ENCODE measurements around the gene CRCP.
"Not testable (repeated sequence)": the region's sequence is repeated elsewhere in the genome, so short reads cannot be mapped to it uniquely, and the experiment has no call there.

CRCP gene

DNA sequence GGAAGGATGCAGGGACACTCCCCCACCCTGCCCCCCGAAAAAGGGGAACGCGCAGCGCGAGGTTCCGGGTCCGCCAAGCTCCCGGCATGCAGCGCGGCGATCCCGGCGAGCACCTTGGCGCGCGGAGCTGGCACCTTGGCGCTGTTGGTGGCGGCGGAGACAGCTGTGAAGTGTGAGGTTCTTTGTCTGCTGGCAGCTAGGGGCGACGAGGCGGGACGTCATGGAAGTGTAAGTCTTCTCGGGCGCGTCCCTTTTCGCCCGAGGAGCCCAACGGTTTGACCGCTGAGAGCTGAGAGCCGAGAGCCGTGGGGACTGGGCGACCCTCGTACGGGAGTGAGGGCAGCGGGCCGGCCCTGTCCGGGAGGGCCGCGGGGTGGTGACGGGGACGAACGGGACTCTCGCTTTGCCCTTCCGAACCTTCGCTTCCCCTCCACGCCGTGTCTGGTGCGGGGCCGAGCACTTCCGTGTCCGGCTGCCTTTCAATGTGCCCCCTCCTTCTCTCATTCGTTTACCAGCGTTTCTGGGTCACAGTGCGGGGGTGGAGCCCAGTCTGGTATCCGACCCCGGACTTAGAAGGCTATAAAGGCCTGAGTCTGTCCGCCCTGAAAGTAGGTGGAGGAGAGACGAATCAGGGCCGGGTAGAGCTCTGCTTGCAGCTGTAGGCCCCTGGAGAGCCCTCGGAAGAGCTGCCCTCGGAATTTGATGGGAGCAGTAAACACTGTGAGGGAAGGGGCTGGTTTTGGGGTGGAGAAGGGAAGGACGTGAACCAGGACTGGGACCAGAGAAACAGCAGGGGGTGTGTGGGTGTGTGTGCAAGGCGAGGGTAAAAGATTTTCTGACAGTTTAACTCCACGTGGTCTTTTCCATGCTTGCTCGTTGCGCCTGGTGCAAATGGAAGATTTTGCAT is at the start of gene CRCP:
Gene CRCP, plus strand, starts transcription at position 105 of the 907 bp plus-strand sequence. Its CDS starts 116 bp downstream, at position 221.
- peak; percentile 39 to 71 (median 60) for DNase-seq (ENCODE audit: low read depth in 3 of 3, low spot score in 1 of 3)

DNA sequence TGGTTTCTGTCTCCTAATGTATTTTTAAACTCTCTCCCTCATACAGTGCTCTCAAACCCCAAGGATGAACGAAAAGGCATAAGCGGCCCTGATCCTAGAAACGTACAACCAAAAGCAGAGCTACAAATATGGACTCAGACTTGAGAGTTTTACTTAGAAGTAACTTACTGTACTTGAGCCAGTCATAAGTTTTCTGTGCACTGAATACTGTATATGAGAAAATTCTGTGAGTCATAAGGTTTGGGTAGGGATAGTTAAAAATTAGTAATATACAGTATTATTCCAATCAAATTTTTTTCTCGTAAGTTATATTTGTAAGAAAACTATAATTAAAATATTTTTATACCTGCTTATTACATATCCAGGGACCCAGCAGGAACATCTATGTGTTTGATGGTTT is 44.9 kb upstream of the CRCP start:
- DNase-seq (ENCODE audit: low read depth in 3 of 3, low spot score in 1 of 3), result no peak

DNA sequence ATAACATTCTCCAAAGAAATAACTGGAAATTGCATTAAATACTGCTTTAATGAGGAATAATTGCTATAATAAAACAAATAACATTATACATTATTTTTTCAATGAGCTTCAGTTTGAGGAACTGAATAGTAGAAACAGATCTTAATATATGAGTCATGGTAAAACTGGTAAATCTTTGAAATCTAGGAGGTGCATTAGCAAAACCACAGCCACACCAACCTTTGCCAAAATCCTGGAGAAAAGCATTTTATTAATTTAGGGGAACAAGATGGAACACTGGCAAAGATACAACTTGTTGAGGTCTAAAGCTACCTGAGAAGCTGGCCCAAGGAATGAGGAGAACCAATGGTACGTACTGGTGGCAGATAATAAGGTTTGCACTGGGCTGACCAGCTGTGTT is 44.4 kb upstream of the CRCP start:
- no peak for DNase-seq (ENCODE audit: low read depth in 3 of 3, low spot score in 1 of 3)

DNA sequence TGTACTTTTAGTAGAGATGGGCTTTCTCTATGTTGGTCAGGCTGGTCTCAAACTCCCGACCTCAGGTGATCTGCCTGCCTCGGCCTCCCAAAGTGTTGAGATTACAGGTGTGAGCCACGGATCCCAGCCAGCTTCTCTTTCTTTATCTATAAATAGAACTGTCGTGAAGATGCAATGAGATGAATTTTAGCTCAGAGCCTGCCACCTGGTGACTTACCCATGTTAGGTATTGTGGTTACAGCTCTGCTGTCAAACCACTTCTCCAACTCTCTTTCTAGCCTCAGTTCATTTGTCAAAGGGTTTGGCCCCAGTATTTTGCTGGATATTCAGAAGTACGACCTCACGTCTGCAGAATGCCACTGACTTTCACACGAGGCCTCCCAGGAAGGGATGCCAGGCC is 42.4 kb upstream of the CRCP start:
- DNase-seq (ENCODE audit: low read depth in 3 of 3, low spot score in 1 of 3), result not testable (repeated sequence)

DNA sequence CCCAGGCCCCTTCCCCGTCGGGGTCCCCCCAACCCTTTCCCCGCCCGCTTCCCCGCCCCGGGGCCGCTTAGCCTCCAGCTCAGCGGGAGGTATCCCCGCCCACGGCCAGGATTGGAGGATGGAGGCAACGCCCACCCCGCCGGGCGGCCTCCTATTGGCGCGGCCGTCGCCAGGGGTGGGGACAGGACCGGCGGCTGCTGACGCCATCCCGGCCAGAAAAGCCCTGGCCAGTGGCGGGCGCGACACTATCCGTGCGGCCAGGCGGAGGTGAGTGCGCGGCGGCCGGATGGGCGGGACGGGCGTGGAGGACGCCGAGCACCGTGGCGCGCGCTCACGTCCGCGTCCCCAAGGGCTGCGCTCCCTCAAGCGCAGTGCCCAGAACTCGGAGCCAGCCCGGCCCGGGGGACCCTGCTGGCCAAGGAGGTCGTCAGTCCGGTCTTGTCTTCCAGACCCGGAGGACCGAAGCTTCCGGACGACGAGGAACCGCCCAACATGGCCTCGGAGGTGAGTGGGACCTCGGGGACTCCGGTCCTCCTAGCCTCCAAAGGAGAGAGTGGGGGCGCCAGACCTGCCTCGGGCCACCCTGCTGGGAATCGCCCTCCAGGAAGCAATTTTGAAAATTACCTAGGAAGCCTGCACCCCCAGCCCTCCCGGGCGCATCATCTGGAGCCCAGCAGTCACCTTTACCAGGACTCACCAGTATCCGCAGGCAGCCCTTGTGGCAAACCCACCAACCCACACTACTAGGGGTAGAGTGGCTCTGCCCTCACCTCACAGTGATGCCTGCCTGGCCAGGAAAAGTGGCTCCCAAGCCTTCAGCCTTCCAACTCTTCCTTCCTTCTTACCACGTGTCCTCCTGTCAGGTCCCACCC is 38.8 kb upstream of the CRCP start, which contains the start of gene ASL:
Gene ASL, plus strand, starts transcription at position 230 of the 872 bp plus-strand sequence. Its CDS starts 263 bp downstream, at position 493.
- DNase-seq (ENCODE audit: low read depth in 3 of 3, low spot score in 1 of 3), result peak; percentile 54 to 81 (median 65)

DNA sequence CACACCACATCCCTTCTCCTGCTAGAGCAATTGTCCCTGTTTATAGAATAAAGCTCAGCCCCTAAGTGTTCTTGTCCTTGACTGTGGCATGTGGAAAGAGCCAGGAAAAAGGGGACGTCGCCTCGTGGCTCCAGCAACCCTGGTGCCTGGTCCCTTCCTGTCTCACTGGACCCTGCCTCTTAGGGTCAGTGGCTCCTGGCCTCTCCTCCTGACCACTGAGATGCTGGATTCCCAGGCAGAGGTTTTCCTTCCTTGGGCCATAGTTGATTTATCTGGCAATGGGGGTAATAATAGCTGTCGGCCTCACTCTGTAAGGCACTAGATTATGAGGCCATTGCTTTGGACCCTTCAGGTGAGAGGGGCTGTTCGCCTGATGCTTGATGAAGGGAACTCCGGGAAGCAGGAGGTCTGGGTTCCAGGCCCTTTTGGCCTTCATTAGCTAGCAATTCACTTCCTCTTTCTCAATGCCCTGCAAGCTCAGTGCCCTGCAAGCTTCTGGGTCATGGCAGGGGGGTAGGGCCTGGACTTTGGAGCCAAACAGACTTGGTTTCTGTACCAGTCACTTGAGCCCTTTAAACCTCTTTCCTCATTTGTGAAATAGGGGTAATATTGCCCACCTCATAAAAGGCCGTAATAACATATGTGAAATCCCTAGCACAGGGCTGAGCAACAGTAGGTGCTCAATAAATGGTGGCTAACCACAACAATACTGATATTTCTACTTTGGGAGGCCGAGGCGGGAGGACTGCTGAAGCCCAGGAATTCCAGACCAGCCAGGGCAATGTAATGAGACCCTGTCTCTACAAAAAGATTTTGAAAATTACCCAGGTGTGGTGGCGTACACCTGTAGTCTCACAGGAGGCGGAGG is 38.0 kb upstream of the CRCP start:
- DNase-seq (ENCODE audit: low read depth in 3 of 3, low spot score in 1 of 3), result no peak

DNA sequence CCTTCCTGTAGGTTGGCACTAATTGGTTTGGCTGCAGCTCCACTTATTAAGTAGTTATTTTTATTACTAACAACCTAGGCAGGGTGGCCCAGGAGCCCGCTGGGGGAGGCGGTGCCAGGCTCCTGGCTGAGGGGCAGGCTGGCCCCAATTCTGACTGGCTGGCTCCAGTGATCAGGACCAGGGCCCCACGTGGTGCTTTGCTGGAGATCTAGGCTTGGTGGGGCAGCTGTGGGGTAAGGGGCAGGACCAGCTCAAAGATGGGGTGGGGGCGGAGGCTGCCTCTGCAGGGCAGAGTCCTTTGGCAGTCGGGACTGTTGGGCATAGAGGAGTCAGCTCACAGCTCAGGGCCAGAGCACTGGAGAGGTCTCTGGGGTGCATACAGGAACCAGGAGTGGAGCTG is 36.6 kb upstream of the CRCP start:
- DNase-seq (ENCODE audit: low read depth in 3 of 3, low spot score in 1 of 3), result no peak

DNA sequence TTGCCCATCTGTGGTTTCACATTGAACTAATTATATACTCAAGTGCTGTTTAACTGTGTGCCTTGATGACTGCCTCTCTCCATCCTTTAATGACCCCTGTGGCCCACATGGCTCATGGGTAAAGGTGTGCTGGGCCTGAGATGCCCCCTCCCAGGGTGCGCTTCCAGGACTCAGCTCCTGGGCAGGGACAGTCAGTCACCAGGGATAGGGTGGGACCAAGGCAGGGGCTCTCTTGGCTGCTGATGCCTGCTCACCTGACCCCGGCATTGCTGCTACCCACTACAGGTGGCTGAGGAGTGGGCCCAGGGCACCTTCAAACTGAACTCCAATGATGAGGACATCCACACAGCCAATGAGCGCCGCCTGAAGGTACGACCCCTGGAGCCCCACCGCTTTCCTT is 32.6 kb upstream of the CRCP start:
- no peak for DNase-seq (ENCODE audit: low read depth in 3 of 3, low spot score in 1 of 3)

DNA sequence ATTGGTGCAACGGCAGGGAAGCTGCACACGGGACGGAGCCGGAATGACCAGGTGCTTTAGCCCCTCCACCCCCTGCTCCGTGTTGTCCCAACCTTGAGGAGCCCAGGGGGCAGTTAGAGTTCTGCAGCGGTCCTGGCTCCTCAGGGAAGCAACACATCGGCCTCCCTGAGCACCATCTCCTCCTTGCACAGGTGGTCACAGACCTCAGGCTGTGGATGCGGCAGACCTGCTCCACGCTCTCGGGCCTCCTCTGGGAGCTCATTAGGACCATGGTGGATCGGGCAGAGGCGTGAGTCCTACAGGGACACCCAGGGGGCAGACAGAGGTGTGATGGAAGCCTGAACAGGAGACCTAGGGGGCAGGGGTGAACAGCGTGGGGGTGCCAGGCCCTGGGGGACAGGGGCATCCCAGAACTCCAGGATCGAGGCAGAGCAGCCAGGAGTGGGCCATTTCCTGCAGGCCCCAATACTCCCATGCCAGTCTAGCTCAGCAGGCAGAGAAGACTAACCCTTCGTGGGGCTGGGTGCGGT is 31.7 kb upstream of the CRCP start:
- DNase-seq (ENCODE audit: low read depth in 3 of 3, low spot score in 1 of 3), result no peak

DNA sequence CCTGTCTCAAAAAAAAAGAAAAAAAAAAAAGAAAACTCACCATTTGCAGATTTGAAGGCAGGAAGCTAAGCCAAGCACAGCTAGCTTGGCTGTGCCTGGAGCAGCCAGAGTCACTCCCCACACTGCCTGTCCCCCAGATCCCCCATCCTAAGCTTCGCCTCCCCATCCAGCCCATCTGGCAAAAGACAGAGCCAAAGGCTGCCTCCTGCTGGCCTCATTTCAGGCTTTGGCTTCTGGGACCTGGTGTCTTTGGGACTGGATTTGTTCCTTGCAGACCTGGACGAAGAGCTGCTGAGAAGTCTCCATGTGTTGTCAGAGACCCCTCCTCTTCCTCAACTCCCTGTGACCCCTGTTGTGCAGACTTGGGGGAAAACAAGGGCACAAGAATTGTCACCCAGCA is 31.0 kb upstream of the CRCP start:
- DNase-seq (ENCODE audit: low read depth in 3 of 3, low spot score in 1 of 3), result no peak

DNA sequence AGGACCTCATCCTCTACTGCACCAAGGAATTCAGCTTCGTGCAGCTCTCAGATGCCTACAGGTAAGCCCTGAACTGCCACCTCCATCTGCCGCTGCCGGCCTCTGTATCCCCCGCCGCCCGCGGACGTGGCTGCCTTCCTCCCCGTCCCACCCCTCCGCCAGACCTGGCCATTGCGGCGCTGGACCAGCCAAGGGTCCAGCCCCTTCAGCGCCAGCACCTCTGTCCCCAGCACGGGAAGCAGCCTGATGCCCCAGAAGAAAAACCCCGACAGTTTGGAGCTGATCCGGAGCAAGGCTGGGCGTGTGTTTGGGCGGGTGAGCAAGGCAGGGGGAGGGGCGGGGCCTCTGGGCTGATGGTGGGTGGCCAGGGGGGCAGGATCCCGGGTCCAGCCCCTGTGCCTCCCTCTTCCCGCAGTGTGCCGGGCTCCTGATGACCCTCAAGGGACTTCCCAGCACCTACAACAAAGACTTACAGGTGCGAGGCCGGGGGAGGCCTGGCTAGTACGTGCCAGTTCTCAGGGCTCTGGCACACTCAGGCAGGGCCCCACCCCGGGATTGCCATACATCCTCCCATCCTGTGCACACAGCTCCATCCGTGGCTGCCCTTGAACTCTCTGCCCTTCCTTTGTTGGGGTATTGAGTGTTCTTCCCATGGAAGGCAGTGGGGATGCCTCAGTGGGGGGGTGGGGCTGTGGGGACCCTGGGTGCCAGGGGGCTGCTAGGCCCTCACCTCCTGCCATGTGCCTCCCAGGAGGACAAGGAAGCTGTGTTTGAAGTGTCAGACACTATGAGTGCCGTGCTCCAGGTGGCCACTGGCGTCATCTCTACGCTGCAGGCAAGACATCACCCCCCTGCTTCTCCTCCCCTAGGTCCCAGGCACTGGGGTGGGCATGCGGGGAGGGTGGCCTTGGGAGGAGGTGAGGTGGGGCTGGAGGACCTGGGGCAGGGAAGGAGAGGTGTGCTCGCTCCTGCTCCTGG is 25.5 kb upstream of the CRCP start:
- DNase-seq (ENCODE audit: low read depth in 3 of 3, low spot score in 1 of 3), result no peak

DNA sequence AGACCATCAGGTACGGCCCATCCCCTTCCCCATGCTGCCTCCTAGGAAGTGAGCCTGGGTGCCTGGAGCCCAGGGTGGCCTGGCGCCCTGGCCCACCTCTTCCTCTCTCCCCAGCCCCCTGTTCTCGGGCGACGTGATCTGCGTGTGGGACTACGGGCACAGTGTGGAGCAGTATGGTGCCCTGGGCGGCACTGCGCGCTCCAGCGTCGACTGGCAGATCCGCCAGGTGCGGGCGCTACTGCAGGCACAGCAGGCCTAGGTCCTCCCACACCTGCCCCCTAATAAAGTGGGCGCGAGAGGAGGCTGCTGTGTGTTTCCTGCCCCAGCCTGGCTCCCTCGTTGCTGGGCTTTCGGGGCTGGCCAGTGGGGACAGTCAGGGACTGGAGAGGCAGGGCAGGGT is 22.0 kb upstream of the CRCP start:
- no peak for DNase-seq (ENCODE audit: low read depth in 3 of 3, low spot score in 1 of 3)

DNA sequence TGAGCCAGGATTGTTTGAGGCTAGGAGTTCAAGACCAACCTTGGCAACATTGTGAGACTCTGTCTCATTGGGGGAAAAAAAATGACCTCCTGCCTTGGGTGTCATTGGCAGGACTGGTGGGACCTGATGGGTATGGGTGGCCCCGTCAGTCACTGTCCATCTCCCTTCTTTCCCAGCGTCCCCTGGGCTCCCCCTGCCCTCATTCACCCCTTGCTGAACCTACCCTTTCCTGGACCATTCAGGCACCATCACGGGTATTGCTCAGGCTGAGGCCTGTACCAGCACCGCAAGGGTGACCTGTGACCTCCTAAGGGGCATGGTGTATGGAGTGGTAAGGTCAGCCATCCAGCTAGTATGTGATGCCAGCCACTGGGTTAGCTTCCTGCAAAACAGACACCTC is 19.6 kb upstream of the CRCP start:
- no peak for DNase-seq (ENCODE audit: low read depth in 3 of 3, low spot score in 1 of 3)

DNA sequence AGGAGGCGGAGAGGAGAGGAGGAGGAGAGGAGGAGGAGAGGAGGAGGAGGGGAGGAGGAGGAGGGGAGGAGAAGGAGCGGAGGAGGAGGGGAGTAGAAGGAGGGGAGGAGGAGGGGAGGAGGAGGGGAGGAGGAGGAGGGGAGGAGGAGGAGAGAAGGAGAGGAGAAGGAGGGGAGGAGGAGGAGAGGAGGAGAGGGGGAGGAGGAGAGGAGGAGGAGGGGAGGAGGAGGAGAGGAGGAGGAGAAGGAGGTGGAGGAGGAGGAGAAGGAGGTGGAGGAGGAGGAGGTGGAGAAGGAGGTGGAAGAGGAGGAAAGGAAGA is 15.5 kb upstream of the CRCP start:
- DNase-seq (ENCODE audit: low read depth in 3 of 3, low spot score in 1 of 3), result no peak

DNA sequence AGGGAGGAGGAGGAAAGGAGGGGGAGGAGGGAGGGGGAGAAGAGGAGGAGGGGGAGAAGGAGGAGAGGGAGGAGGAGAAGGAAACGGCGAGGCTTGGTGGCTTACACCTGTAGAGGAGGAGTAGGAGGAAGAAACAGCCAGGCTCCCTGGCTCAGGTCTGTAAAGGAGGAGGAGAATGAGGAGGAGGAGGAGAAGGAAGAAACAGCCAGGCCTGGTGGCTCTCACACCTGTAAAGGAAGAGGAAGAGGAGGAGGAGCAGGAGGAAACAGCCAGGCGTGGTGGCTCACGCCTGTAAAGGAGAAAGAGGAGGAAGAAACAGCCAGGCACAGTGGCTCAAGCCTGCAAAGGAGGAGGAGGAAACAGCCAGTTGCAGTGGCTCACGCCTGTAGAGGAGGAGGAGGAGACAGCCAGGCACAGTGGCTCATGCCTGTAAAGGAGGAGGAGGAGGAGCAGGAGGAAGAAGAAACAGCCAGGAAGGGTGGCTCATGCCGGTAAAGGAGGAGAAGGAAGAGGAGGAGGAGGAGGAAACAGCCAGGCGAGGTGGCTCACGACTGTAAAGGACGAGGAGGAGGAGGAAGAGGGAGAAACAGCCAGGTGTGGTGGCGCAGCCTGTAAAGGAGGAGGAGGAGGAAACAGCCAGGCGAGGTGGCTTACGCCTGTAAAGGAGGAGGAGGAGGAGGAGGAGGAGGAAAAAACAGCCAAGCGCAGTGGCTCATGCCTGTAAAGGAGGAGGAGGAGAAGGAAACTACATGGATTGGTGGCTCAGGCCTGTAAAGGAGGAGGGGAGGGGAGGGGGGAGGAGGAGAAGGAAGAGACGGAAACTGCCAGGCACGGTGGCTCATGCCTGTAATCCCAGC is 14.9 kb upstream of the CRCP start:
- no peak for DNase-seq (ENCODE audit: low read depth in 3 of 3, low spot score in 1 of 3)

DNA sequence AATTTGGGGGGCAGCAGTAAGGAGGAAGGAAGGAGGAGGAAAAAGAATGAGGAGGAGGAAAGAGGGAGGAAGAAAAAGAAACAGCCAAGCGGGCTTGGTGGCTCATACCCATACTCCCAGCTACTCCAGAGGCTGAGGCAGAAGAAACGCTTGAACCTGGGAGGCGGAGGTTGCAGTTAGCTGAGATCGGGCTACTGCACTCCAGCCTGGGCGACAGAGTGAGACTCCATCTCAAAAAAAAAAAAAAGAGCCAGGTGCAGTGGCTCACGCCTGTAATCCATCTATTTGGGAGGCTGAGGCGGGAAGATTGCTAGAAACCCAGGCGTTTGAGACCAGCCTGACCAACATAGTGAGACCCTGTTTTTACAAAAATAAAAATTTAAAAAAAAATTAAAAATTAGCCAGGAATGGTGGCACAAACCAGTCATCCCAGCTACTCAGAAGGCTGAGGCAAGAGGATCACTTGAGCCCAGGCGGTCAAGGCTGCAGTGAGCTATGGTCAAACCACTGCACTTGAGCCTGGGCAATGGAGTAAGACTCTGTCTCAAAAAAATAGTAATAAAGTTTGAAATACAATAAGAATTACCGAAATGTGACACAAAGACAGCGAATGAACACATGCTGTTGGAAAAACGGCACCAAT is 14.1 kb upstream of the CRCP start:
- no peak for DNase-seq (ENCODE audit: low read depth in 3 of 3, low spot score in 1 of 3)

DNA sequence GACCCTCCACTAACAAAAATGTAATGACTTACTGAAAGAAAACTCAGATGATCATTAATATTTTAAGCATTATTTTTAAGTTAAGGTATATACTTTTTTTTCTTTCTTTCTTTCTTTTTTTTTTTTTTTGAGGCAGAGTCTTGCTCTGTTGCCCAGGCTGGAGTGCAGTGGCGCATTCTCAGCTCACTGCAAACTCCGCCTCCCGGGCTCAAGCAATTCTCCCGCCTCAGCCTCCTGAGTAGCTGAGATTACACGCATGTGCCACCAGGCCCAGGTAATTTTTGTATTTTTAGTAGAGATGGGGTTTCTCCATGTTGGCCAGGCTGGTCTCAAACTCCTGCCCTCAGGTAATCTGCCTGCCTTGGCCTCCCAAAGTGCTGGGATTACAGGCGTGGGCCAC is 12.5 kb upstream of the CRCP start:
- DNase-seq (ENCODE audit: low read depth in 3 of 3, low spot score in 1 of 3), result not testable (repeated sequence)

DNA sequence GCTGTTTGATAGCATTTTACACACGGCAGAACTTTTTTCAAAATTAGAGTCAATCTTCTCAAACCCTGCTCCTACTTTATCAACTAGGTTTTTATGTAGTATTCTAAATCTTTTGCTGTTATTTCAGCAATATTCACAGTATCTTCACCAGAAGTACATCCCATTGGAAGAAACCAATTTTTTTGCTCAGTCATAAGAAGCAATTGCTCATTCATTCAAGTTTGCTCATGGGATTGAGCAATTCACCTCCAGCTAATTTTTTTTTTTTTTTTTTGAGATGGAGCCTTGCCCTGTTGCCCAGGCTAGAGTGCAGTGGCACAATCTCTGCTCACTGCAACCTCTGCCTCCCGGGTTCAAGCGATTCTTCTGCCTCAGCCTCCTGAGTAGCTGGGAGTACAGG is 10.7 kb upstream of the CRCP start:
- not testable (repeated sequence) for DNase-seq (ENCODE audit: low read depth in 3 of 3, low spot score in 1 of 3)

Data from stimulated activated CD4-positive, alpha-beta T cell treated with anti-CD3 and anti-CD28 coated beads, TNF-alpha, amount 100 ng/mL, for 1 hour (primary cell).